COR-L47 (cell line): ENCODE data around the gene MAN2A1.

Experiments used
- DNase-seq: peaks from one replicate; lab custom pipeline; 2025; lab: John Stamatoyannopoulos, UW

The MAN2A1 gene

GRCh38 chr5:109907731-109908130 lies 218.0 kb downstream of the MAN2A1 start:
- no peak for DNase-seq

GRCh38 chr5:109908366-109908765 lies 218.6 kb downstream of the MAN2A1 start:
- no peak for DNase-seq

GRCh38 chr5:109910874-109911273 lies 221.1 kb downstream of the MAN2A1 start:
- DNase-seq: no peak

- DNase-seq: no peak
Observed at GRCh38 chr5:109911731-109912130, 222.0 kb downstream of the MAN2A1 start.

GRCh38 chr5:109914906-109915305 lies 225.2 kb downstream of the MAN2A1 start:
- DNase-seq: no peak

GRCh38 chr5:109916481-109917153 lies 226.9 kb downstream of the MAN2A1 start:
- no peak for DNase-seq
